ENCODE results near the gene ITGB2.

The ITGB2 gene

DNA sequence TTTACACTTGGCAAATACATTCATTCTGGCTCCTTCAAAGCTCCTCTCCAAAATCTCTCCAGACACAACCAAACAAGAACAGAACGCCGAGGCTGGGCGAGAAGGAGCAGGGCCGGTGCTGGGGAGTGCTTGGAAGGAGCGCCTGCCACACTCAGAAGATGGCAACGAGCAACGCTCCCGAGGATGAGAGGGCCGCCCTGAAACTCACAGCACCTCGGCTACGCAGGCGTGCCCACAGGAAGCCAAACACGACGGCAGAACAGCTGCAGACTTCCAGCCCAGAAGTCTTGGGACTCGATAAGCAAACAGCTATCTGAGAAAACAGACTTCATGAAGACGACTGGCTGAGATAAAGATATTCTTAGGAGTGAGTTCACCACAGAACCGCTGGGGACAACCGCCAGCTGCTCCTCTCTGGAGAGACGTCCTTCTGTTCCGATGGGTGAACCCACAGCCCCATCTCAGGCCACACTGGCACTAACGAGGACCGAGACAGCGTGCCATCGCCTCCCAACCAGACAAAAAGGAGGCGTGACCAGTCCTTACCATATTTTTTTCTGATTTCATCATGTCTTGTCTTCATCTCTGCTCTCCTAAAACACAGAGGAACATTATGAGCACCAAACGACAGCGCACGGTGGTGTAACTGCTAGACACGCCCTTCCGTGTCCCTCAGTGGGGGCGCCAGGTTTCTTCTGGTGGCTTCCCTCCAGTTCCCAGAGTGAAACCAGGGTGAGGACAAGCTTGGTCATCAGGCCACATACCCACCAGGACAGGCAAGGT lies 65.8 kb downstream of the ITGB2 start:
- Histone ChIP-seq H3K27me3 (ENCODE audit: control insufficient read depth, insufficient read depth, low read length) (no peaks in the 10 kb centered on the region), H3K4me3 (ENCODE audit: low read depth, low read length) (no peak overlapping the region), H3K79me2 (no peaks in the 10 kb centered on the region), H3K27ac (no peak overlapping the region), H3K36me3 (ENCODE audit: control insufficient read depth, insufficient read depth, low read length) (no peaks in the 10 kb centered on the region), H3K9ac (no peak overlapping the region), H2AFZ (no peak overlapping the region), H3K4me2 (ENCODE audit: low read length) (no peak overlapping the region), H3K9me3 (ENCODE audit: control insufficient read depth, low read length) (no peaks in the 10 kb centered on the region), H3K4me1 (no peaks in the 10 kb centered on the region)
- no peak for TF ChIP-seq CTCF (IDR thresholded peaks at IDR 0.05)

DNA sequence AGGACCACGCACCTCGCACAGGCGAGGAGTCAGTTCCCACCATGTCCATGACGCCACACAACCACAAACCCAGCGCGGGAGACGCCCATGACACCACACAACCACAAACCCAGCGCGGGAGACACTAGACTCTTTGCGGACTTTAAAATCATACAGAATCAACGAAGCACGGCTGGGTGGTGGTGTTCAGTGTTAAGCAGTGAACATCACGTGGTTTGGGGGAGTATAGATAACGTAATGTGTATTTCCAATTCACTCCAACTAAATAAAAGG lies 66.4 kb downstream of the ITGB2 start:
- Histone ChIP-seq H3K27ac (no peak overlapping the region), H3K4me1 (no peaks in the 10 kb centered on the region), H3K27me3 (ENCODE audit: control insufficient read depth, insufficient read depth, low read length) (no peaks in the 10 kb centered on the region), H3K36me3 (ENCODE audit: control insufficient read depth, insufficient read depth, low read length) (no peaks in the 10 kb centered on the region), H3K9me3 (ENCODE audit: control insufficient read depth, low read length) (no peaks in the 10 kb centered on the region), H2AFZ (no peak overlapping the region), H3K4me3 (ENCODE audit: low read depth, low read length) (no peak overlapping the region), H3K9ac (no peak overlapping the region), H3K4me2 (ENCODE audit: low read length) (no peak overlapping the region), H3K79me2 (no peaks in the 10 kb centered on the region)
- no peak for TF ChIP-seq CTCF (IDR thresholded peaks at IDR 0.05)

- no peak for TF ChIP-seq CTCF (IDR thresholded peaks at IDR 0.05)
- Histone ChIP-seq H3K4me3 (ENCODE audit: low read depth, low read length) (no peak overlapping the region), H3K9ac (no peak overlapping the region), H3K9me3 (ENCODE audit: control insufficient read depth, low read length) (no peaks in the 10 kb centered on the region), H3K79me2 (no peaks in the 10 kb centered on the region), H3K4me2 (ENCODE audit: low read length) (no peak overlapping the region), H3K36me3 (ENCODE audit: control insufficient read depth, insufficient read depth, low read length) (no peaks in the 10 kb centered on the region), H2AFZ (no peak overlapping the region), H3K27me3 (ENCODE audit: control insufficient read depth, insufficient read depth, low read length) (no peaks in the 10 kb centered on the region), H3K4me1 (no peaks in the 10 kb centered on the region), H3K27ac (no peak overlapping the region)
Observed at GRCh38 chr21:44853601-44854390, 66.9 kb downstream of the ITGB2 start.

DNA sequence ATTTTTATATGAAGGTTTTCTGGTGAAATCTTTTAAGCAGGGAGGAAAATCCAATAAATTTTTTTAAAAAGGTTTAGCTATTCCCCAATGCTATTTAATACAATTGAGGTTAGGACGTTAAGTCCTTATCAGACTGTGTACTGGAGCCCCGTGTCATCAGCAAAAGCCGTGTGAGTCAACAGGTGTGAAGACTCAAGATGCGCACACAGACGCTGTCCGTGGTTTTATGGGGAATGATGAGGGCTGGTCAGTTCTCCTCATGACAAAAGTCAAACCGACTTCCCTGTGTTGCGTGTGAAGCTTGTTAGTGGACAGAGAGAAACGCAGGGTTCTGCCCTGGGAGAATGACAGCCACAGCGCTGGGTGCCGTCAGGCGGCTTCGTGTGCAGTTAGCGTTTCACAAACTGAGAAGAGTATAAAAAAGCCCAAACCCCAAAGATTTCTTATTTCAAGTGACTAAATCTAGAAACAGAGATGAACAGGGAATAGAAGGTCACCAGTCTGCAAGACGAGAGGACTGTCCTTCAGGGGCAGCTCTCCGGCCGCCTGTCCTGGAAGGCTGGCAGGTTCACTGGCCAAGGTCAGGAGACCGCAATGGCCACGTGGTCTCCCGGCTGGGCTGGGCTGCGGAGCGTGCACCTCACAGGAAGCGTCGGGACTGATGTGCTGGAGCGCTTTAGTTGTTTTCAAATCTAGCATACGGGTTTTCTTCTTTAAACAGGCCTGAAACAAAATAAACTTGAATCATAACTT lies 69.6 kb downstream of the ITGB2 start:
- no peak overlapping the region for H2AFZ ChIP-seq
- no peak for TF ChIP-seq CTCF (IDR thresholded peaks at IDR 0.05)
- H3K36me3 ChIP-seq (ENCODE audit: control insufficient read depth, insufficient read depth, low read length): no peaks in the 10 kb centered on the region
- H3K27me3 ChIP-seq (ENCODE audit: control insufficient read depth, insufficient read depth, low read length): no peaks in the 10 kb centered on the region
- no peaks in the 10 kb centered on the region for H3K79me2 ChIP-seq
- no peaks in the 10 kb centered on the region for H3K9me3 ChIP-seq (ENCODE audit: control insufficient read depth, low read length)
- no peak overlapping the region for H3K4me3 ChIP-seq (ENCODE audit: low read depth, low read length)
- no peak overlapping the region for H3K9ac ChIP-seq
- no peak overlapping the region for H3K27ac ChIP-seq
- no peaks in the 10 kb centered on the region for H3K4me1 ChIP-seq
- no peak overlapping the region for H3K4me2 ChIP-seq (ENCODE audit: low read length)
